Lung (tissue), 12 donors: Measurements from ENCODE around the gene TBCE. TPM values are rescaled to one million over a fixed set of nuclear protein-coding genes. Genes with fewer than 3 reads are reported as not detected.
"Not testable (repeated sequence)": the region's sequence is repeated elsewhere in the genome, so short reads cannot be mapped to it uniquely, and the experiment has no call there.

Experiments used
- ATAC-seq: fragments of 200-7000 bp; cut with Tn5 transposase; one replicate; pipeline ENCODE4 v1.9.1; 2020; ENCODE audit warnings: moderate number of reproducible peaks; ENCODE audit not compliant: insufficient read depth, low FRiP score
- DNase-seq, 3 donors: peaks; one replicate each; pipeline ENCODE4 v3.0.0-alpha.2; 2013 to 2017
- H3K27ac ChIP-seq, 2 donors: one replicate each; pipeline ENCODE4 v1.5.1; 2013; ENCODE audit warnings: mild to moderate bottlenecking in 2 of 2, moderate library complexity in 2 of 2, control low read depth in 1 of 2, inconsistent platforms in 1 of 2, low read depth in 1 of 2, low read length in 1 of 2
- H3K27me3 ChIP-seq, 3 donors: one replicate each; pipeline ENCODE4 v1.5.1; 2013; ENCODE audit warnings: low read length in 2 of 3; ENCODE audit not compliant: control insufficient read depth in 3 of 3, insufficient read depth in 3 of 3
- H3K36me3 ChIP-seq, 4 donors: one replicate each; pipeline ENCODE4 v1.5.1; 2013; ENCODE audit warnings: low read length in 4 of 4, mild to moderate bottlenecking in 1 of 4, moderate library complexity in 1 of 4; ENCODE audit not compliant: control insufficient read depth in 4 of 4, insufficient read depth in 4 of 4
- H3K4me1 ChIP-seq, 5 donors: one replicate each; pipeline ENCODE4 v1.5.1; 2013; ENCODE audit warnings: low read length in 5 of 5, mild to moderate bottlenecking in 2 of 5, moderate library complexity in 1 of 5; ENCODE audit not compliant: control insufficient read depth in 5 of 5, insufficient read depth in 5 of 5
- H3K4me3 ChIP-seq: one replicate; pipeline ENCODE4 v1.5.1; 2013; ENCODE audit warnings: mild to moderate bottlenecking, control low read depth, moderate library complexity
- H3K9ac ChIP-seq, 2 donors: one replicate each; pipeline ENCODE4 v1.5.1; 2013; ENCODE audit warnings: low read length in 2 of 2, control low read depth in 1 of 2; ENCODE audit not compliant: insufficient read depth in 1 of 2
- H3K9me3 ChIP-seq, 4 donors: one replicate each; pipeline ENCODE4 v1.5.1; 2013; ENCODE audit warnings: low read length in 3 of 4, mild to moderate bottlenecking in 1 of 4, moderate library complexity in 1 of 4; ENCODE audit not compliant: control insufficient read depth in 4 of 4, insufficient read depth in 3 of 4
- WGBS, 2 donors: extraction: QIAGEN DNeasy Blood & Tissue Kit; methylation state at CpG; one replicate each; pipeline ENCODE4 v1.1.7; 2013; 5-methylcytosine and 5-hydroxymethylcytosine counted together
- polyA plus RNA-seq, 2 donors: library from polyadenylated mRNA; stranded (reverse); fragments of 200-250 nt; gene quantifications; one replicate each; pipeline ENCODE4 v1.2.1, GENCODE V29; 2013
- total RNA-seq, 2 donors: library from RNA; depleted of rRNA in 1 of 2; stranded (reverse); fragments of >200 nt in 1 of 2; gene quantifications; one replicate each; pipeline ENCODE4 v1.2.1, GENCODE V29; 2014 to 2021
- TF ChIP-seq, protein P1 (sequence below): IDR thresholded peaks from 2 replicates; pipeline ENCODE4 v1.5.1; 2012; ENCODE audit warnings: mild to moderate bottlenecking; ENCODE audit errors: control extremely low read depth, extremely low read depth
- donor health status: control.
- donor health status: control.
- donor health status: Bipolar disorder and iron deficiency.
- donor health status: healthy.
- donor health status: DM: yes; HTN: yes; CAD: no.

The TBCE gene
- total and polyA plus RNA-seq, 4 donors, result 16.4 to 39.2 (median 28.8) TPM

DNA sequence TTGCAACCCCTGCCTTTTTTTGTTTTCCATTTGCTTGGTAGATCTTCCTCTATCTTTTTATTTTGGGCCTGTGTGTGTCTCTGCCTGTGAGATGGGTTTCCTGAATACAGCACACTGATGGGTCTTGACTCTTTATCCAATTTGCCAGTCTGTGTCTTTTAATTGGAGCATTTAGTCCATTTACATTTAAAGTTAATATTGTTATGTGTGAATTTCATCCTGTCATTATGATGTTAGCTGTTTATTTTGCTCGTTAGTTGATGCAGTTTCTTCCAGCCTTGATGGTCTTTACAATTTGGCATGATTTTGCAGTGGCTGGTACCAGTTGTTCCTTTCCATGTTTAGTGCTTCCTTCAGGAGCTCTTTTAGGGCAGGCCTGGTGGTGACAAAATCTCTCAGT, 18.4 kb downstream of the TBCE start:
- H3K9ac ChIP-seq, H3K4me3 ChIP-seq, H3K36me3 ChIP-seq, H3K9me3 ChIP-seq, DNase-seq, H3K4me1 ChIP-seq, H3K27me3 ChIP-seq, H3K27ac ChIP-seq, ATAC-seq: not testable (repeated sequence)
- WGBS, 2 donors, result 92 to 96% methylated on average over 1 of the region's 1 CpG

GRCh38 chr1:235391874-235392273, 24.6 kb downstream of the TBCE start:
- H3K9ac ChIP-seq, result no peak overlapping the region
- TF ChIP-seq, protein P1, sequence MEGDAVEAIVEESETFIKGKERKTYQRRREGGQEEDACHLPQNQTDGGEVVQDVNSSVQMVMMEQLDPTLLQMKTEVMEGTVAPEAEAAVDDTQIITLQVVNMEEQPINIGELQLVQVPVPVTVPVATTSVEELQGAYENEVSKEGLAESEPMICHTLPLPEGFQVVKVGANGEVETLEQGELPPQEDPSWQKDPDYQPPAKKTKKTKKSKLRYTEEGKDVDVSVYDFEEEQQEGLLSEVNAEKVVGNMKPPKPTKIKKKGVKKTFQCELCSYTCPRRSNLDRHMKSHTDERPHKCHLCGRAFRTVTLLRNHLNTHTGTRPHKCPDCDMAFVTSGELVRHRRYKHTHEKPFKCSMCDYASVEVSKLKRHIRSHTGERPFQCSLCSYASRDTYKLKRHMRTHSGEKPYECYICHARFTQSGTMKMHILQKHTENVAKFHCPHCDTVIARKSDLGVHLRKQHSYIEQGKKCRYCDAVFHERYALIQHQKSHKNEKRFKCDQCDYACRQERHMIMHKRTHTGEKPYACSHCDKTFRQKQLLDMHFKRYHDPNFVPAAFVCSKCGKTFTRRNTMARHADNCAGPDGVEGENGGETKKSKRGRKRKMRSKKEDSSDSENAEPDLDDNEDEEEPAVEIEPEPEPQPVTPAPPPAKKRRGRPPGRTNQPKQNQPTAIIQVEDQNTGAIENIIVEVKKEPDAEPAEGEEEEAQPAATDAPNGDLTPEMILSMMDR, result no peak
- WGBS, 2 donors, result 96 to 98% methylated on average over 4 of the region's 4 CpGs
- peaks cover 0 to 2% (median 0%) of the 10 kb centered on the region in 4 donors for H3K9me3 ChIP-seq
- H3K27me3 ChIP-seq, result no peaks in the 10 kb centered on the region
- no peak overlapping the region for H3K4me3 ChIP-seq
- no peaks in the 10 kb centered on the region for H3K4me1 ChIP-seq
- H3K36me3 ChIP-seq, result peaks cover 0 to 3% (median 0%) of the 10 kb centered on the region in 4 donors
- DNase-seq (no peak), ATAC-seq (no peak)
- H3K27ac ChIP-seq, result no peak overlapping the region

GRCh38 chr1:235397733-235398132, 30.5 kb downstream of the TBCE start:
- DNase-seq (no peak), ATAC-seq (no peak)
- Histone ChIP-seq H3K27me3 (no peaks in the 10 kb centered on the region), H3K36me3 (peaks cover 0 to 7% (median 0%) of the 10 kb centered on the region in 4 donors), H3K9ac (no peak overlapping the region), H3K4me3 (no peak overlapping the region), H3K9me3 (no peaks in the 10 kb centered on the region), H3K27ac (no peak overlapping the region), H3K4me1 (peaks cover 0 to 6% (median 0%) of the 10 kb centered on the region in 5 donors)
- 94 to 96% methylated on average over 2 of the region's 2 CpGs for WGBS, 2 donors
- TF ChIP-seq, protein P1, result no peak

DNA sequence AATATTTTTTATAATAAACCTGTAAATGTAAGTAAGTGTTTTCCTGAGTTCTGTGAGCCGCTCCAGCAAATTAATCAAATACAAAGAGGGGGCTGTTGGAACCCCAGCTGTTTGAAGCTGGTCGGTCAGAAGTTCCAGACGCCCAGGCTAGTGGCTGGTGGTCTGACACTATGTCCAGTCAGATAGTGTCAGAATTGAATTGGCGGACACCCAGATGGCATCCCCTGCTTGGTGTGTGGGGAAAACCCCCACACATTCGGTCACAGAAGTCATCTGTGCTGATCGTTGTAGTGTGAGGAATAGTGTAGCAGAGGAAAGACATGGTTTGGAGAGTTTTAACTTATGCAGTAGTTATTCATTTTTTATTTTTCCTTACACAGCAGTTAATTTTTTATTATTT, 32.4 kb downstream of the TBCE start:
- no peak overlapping the region for H3K4me3 ChIP-seq
- H3K4me1 ChIP-seq, result peaks cover 0 to 6% (median 0%) of the 10 kb centered on the region in 5 donors
- DNase-seq (no peak), ATAC-seq (no peak)
- WGBS, 2 donors, result 81 to 84% methylated on average over 6 of the region's 6 CpGs
- no peaks in the 10 kb centered on the region for H3K27me3 ChIP-seq
- H3K27ac ChIP-seq, result no peak overlapping the region
- peaks cover 0 to 10% (median 0%) of the 10 kb centered on the region in 4 donors for H3K36me3 ChIP-seq
- TF ChIP-seq, protein P1, result no peak
- H3K9me3 ChIP-seq, result no peaks in the 10 kb centered on the region
- no peak overlapping the region for H3K9ac ChIP-seq
